Measurements from ENCODE around the gene SLC26A8. TPM values are rescaled to one million over a fixed set of nuclear protein-coding genes. Genes with fewer than 3 reads are reported as not detected.

SLC26A8 gene
- total RNA-seq, 1 experiment from 2014 or later, result 0.09 TPM

- Histone ChIP-seq H3K4me1 (ENCODE audit: insufficient read depth, low read length) (no peaks in the 10 kb centered on the region; the same call in 1 of the 2 replicates), H3K27ac (ENCODE audit: insufficient read length, low read depth, low read length) (no peak overlapping the region), H4K20me1 (ENCODE audit: control insufficient read depth, insufficient read depth, insufficient read length) (no peaks in the 10 kb centered on the region), H4K91ac (ENCODE audit: insufficient read length, low read depth, low read length) (no peak overlapping the region), H3K27me3 (ENCODE audit: insufficient read depth, low read length) (no peaks in the 10 kb centered on the region), H3K4ac (ENCODE audit: low read depth, low read length) (no peak overlapping the region), H2BK5ac (ENCODE audit: insufficient read length, low read length) (no peak overlapping the region), H3K9ac (ENCODE audit: extremely low read depth, insufficient read length, low read length) (no peak overlapping the region), H3K79me1 (ENCODE audit: insufficient read depth, low read depth, low read length, poor library complexity, severe bottlenecking) (peaks cover 2% of the 10 kb centered on the region), H3K9me3 (ENCODE audit: control insufficient read depth, low read depth, low read length) (no peaks in the 10 kb centered on the region), H3K14ac (ENCODE audit: insufficient read depth, low read length) (no peak overlapping the region), H3K18ac (ENCODE audit: insufficient read length, low read depth, low read length) (no peak overlapping the region), H2BK20ac (ENCODE audit: low read depth, low read length, poor library complexity, severe bottlenecking) (no peak overlapping the region), H3K23ac (ENCODE audit: insufficient read length, low read depth, low read length) (no peak overlapping the region), H3K23me2 (ENCODE audit: insufficient read length, low read depth, low read length, poor library complexity, severe bottlenecking) (no peaks in the 10 kb centered on the region), H4K5ac (ENCODE audit: insufficient read length, low read depth, low read length) (no peak overlapping the region), H3K56ac (ENCODE audit: insufficient read length, low read depth, low read length) (no peak overlapping the region), H2BK120ac (ENCODE audit: low read depth, low read length, poor library complexity, severe bottlenecking) (no peak overlapping the region), H3K79me2 (ENCODE audit: insufficient read depth, low read length) (no peaks in the 10 kb centered on the region; the same call in 1 of the 2 replicates), H3K4me2 (ENCODE audit: insufficient read depth, insufficient read length, low read length) (no peak overlapping the region), H2BK12ac (ENCODE audit: insufficient read length, low read depth, low read length) (no peak overlapping the region), H2BK15ac (ENCODE audit: low read depth, low read length) (no peak overlapping the region), H4K8ac (replicated peaks; ENCODE audit: insufficient read length, low read depth, low read length) (no peak overlapping the region), H2AK5ac (ENCODE audit: insufficient read length, low read length) (no peak overlapping the region), H2AFZ (ENCODE audit: low read length) (no peak overlapping the region), H3T11ph (ENCODE audit: low read length) (no peak overlapping the region)
- Mint-ChIP-seq H3K4me3 (no peak overlapping the region), H3K36me3 (ENCODE audit: insufficient read depth in 1 of 3, low read depth in 3 of 3) (peaks cover 0 to 3% (median 0%) of the 10 kb centered on the region in 3 experiments; a peak in 1 of 7 replicates), H3K27me3 (ENCODE audit: low read depth) (no peaks in the 10 kb centered on the region), H3K9me3 (no peaks in the 10 kb centered on the region), H3K27ac (no peak overlapping the region), H3K4me1 (no peaks in the 10 kb centered on the region)
- no CpG with 5 or more reads among the region's 1 CpG for WGBS (ENCODE audit: extremely low coverage, insufficient read length, low lambda C conversion rate)
- no peak for TF ChIP-seq CTCF (conservative IDR thresholded peaks at IDR 0.05)
- DNase-seq, result no peak
Measured at GRCh38 chr6:36050305-36050704, 25.9 kb upstream of the SLC26A8 start.
